A172 (cell line): ENCODE results near the gene NLRC5. TPM values are rescaled to one million over a fixed set of nuclear protein-coding genes. Genes with fewer than 3 reads are reported as not detected.

Experiments
- DNase-seq: peaks from one replicate; pipeline ENCODE4 v3.0.0-alpha.2; 2015; ENCODE audit warnings: low spot score
- total RNA-seq: library from RNA; depleted of rRNA; stranded (reverse); fragments of >200 nt; shearing (Covaris generic); gene quantifications from 2 replicates; pipeline ENCODE4 v1.2.3, GENCODE V29; 2014

NLRC5 gene
- total RNA-seq, 1 experiment from 2014 or later = 20.2 TPM

DNA sequence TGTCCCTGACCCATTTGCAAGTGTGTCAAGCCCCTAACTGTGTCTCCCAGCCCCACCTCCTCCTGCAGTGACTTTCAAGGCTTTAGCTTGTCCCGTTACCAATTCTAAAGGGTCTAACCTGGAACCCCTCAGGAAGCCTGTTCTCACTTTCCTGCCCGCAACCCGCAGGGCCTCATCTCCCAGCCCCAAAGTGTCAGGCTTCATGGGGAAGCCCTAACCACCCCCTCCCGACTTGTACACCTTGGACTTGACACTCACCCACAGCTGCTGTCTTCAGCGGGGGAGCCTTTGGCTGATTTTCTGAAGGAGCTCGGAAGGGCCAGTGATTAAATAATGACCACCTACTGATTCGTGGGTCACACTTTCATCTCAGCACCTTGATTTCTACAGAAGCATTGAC lies 33.1 kb downstream of the NLRC5 start:
- DNase-seq = no peak

DNA sequence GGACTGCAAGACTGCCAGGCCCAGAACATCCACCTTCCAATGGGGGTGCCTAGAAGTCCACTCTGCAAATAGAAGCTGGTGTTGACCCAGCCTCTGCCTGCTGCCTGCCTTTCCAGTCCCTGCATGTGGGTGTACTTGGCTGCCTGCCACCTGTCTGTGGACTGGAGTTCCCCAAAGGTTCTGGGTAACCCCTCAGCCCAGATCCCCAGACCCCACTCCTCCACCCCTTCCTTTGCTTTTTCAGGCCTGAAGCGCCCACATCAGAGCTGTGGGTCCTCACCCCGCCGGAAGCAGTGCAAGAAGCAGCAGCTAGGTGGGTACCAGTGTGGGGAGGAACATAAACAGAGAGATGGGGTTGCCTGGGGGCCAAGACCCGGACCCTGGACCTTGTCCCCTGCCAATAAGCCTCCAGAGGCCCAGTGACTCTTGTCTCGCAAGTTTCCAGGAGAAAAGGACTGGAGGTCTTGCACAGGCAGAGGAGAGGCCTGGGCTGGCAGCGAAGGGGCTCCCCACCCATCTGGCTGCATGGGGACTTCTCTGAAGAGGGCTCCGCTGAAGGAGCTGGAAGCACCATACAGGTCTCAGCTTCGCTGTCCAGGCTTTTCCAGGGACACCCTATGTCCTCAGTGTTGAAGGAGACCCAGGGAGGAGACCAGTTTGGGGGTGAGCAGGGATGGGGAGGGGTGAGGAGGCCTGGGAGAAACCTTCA lies 34.3 kb downstream of the NLRC5 start:
- DNase-seq = no peak

DNA sequence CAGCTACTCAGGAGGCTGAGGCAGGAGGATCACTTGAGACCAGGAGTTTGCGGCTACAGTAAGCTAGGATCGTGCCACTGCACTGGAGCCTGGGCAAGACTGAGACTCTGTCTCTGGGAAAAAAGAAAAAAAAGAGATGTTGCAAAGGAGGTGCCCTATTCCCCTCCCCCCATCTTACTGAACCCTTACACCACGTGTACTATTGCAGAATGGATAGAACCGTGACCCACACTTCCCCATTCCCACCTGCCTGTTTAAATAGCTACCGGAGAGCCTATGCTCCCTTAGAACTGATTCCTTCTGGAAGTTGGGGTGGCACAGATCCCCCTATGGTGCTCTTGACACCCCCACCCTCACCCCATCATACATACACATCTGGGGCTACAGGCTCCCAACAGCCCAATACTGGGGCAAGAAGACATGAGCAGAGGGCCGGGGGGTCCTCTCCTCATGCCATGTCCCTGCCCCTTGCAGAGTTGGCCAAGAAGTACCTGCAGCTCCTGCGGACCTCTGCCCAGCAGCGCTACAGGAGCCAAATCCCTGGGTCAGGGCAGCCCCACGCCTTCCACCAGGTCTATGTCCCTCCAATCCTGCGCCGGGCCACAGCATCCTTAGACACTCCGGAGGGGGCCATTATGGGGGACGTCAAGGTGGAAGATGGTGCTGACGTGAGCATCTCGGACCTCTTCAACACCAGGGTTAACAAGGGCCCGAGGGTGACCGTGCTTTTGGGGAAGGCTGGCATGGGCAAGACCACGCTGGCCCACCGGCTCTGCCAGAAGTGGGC lies 35.7 kb downstream of the NLRC5 start:
- no peak for DNase-seq

DNA sequence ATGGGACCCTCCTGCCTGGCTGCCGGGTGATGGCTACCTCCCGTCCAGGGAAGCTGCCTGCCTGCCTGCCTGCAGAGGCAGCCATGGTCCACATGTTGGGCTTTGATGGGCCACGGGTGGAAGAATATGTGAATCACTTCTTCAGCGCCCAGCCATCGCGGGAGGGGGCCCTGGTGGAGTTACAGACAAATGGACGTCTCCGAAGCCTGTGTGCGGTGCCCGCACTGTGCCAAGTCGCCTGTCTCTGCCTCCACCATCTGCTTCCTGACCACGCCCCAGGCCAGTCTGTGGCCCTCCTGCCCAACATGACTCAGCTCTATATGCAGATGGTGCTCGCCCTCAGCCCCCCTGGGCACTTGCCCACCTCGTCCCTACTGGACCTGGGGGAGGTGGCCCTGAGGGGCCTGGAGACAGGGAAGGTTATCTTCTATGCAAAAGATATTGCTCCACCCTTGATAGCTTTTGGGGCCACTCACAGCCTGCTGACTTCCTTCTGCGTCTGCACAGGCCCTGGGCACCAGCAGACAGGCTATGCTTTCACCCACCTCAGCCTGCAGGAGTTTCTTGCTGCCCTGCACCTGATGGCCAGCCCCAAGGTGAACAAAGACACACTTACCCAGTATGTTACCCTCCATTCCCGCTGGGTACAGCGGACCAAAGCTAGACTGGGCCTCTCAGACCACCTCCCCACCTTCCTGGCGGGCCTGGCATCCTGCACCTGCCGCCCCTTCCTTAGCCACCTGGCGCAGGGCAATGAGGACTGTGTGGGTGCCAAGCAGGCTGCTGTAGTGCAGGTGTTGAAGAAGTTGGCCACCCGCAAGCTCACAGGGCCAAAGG lies 36.8 kb downstream of the NLRC5 start:
- no peak for DNase-seq

DNA sequence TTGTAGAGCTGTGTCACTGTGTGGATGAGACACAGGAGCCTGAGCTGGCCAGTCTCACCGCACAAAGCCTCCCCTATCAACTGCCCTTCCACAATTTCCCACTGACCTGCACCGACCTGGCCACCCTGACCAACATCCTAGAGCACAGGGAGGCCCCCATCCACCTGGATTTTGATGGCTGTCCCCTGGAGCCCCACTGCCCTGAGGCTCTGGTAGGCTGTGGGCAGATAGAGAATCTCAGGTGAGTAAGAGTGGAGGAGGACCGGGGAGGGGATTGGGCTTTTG lies 37.4 kb downstream of the NLRC5 start:
- no peak for DNase-seq

DNA sequence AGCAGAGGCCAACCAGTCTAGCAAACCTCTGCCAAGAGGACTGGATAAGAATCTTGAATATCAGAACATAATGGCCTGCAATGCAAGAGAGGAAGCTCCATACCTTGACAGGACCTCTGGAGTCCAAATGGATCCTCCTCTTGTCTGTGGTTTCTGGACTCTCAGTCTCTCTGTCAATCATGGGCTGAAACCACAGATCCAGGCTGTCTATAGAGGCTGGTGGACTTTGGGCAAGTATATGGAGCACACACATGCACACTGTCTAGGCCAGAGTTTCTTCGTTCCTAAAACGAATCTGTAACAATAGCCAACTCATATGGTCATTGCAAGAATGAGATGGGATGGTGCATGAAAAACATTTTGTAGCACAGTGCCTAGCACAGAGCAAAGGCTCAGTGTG lies 37.7 kb downstream of the NLRC5 start:
- no peak for DNase-seq

DNA sequence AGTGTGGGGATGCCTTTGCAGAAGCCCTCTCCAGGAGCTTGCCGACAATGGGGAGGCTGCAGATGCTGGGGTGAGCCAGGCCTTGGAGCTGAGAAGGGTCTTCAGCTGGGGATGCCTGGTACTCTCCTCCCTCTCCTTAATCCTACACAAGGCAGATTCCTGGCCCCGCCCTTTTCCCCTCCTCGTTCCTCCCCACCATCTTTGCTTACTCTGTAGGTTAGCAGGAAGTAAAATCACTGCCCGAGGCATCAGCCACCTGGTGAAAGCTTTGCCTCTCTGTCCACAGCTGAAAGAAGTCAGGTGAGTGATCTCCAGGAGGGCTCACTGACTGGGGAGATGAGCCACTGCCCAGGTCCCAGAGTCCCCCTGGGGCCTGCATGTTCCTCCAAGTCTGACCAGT lies 38.7 kb downstream of the NLRC5 start:
- no peak for DNase-seq

DNA sequence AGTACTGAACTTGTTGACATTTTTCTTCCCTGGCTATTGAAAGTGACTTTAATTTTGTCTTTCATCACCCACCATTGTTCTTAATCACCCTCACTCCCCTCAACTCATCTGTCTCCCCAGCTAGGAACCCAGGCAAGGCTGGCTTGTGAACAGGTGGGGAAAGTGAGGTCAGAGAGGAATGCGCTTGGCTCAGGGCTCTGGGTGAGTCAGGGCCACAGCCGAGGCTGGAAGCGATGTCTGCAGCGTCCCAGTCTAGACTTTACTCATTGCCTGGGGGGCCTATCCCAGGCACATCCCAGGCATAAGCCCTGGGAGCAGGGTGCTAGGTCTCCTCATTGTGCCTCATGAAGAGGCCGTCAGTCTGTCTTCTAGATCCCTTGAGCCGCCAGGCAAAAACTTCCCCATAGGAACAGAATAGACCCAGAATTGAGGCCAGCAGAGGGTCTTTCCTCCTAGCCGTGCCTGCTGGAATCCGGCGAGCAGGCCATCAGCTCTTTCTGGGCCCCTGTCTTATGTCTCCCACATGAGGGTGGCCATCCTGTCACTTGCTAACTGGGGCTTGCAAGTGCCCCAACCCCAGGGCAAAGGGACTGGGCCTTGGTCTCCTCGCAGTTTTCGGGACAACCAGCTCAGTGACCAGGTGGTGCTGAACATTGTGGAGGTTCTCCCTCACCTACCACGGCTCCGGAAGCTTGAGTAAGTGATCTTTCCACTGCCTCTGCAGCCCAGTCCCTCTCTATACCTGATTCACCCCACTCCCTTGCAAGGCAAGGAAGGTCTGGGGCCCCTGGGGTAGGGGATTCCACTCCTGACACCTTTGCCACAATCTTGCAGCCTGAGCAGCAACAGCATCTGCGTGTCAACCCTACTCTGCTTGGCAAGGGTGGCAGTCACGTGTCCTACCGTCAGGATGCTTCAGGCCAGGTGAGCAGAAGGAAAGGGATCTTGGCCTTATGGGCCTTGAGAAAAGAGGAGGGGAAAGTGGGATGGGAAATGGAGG lies 40.1 kb downstream of the NLRC5 start:
- peak; percentile 29 for DNase-seq

DNA sequence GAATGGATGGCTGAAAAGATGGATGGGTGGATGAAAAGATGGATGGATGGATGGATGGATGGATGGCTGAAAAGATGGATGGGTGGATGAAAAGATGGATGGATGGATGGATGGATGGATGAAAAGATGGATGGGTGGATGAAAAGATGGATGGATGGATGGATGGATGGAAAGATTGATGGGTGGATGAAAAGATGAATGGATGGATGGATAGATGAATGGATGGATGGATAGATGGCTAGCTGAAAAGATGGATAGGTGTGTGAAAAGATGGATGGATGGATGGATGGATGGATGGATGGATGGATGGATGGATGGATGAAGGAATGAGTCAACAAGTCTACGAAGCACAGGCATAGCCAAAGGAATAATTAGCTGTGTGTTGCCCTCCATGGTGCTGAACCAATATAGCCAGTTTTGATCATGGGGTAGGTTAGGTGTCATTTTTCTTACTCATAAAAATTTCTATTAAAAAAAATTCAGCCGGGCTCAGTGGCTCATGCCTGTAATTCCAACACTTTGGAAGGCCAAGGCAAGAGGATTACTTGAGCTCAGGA lies 41.1 kb downstream of the NLRC5 start:
- no peak for DNase-seq

DNA sequence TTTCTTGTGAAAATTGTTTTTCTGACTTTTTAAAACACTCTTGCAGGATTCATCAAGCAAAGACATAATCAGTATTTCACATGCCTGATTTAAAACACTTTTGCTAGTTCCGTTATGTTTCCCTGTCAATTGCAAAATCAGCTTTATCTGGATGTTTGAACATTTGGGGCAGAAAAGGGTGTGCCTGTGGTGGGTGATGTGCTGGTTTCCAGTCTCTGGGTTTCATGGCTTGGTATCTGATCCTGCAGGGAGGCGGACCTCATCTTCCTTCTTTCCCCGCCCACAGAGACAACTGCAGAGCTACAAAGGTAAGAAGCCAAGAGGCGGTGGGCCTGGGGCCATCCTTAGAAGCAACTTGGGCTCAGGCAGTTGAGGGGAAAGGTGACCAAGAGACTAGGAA lies 41.8 kb downstream of the NLRC5 start:
- DNase-seq = no peak

DNA sequence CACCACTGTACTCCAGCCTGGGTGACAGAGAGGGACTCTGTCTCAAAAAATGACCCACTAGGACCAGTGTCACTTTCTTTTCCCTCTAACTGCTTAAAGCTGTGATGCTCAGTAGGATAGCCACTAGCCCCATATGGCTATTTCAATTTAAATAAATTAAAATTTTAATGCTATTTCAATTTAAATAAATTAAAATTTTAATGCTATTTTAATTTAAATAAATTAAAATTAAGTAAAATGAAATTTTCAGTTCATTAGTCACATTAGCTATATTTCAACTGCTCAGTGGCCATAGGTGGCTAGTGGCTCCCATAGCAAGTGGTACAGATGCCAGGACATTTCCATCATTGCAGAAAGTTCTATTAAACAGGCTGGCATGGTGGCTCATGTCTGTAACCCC lies 43.0 kb downstream of the NLRC5 start:
- DNase-seq = no peak

DNA sequence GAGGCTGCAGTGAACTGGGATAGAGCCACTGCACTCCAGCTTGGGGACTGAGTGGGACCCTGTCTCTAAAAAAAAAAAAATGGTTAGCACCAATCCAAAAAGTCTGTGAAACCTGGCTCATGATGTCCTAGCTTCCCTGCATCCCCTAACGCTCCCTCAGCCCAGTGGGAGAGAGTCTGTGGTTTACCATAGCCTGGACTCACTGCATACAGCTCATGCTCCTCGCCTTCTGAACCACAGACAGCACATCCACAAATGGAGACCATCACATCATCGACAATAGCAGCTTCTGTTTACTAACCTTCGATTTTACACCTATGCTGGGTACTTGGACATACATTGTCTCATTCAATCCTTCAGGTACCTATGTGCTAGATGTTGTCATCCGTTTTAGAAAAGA lies 43.6 kb downstream of the NLRC5 start:
- DNase-seq = no peak

DNA sequence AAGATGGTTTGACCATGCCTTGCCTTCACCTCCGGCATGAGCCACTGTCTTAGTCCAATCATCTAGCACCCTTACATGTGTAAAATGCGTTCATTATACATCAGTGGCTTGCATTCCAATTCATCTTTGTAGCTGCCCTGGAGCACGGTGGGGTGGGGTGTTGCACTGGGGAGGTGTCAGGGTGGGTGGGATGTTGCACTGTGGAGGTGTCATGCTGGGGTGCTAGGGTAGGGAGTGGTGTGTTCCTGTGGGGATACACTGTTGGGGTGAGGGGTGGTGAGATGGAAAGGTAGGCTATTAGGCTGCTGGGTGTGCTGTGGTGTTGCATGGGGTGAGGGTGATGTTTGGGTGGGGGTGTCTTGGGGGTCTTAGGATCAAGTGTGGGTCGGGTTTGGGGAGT lies 47.0 kb downstream of the NLRC5 start:
- no peak for DNase-seq

DNA sequence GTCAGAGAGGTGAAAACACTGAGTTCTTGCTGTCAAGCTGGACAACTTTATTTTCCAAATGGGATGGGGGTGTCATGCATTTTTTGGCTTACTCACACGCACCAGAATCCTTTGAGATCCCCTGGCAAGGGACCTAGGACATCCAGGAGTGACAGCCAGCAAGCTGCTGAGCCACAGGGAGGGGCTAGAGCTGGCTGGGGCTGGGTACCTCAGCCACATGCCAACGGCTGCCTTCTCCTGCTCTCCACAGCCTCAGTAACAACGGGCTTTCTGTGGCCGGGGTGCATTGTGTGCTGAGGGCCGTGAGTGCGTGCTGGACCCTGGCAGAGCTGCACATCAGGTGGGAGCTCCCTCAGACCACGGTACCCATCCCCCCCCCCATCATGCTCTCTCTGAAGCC lies 47.6 kb downstream of the NLRC5 start:
- DNase-seq = no peak

DNA sequence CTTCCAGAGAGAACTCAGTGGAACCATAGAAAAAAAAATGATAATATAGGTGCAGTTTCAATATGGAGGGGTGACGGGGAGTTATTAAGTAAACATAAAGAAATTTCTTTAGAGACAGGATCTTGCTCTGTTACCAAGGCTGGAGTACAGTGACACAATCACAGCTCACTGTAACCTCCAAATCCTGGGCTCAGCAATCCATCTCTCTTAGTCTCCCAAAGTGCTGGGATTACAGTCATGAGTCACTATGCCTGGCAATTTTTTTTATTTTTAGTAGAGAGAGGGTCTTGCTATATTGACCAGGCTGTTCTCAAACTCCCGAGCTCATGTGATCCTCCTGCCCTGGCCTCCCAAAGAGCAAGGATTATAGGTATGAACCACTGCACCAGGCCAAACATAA lies 48.8 kb downstream of the NLRC5 start:
- DNase-seq = no peak

DNA sequence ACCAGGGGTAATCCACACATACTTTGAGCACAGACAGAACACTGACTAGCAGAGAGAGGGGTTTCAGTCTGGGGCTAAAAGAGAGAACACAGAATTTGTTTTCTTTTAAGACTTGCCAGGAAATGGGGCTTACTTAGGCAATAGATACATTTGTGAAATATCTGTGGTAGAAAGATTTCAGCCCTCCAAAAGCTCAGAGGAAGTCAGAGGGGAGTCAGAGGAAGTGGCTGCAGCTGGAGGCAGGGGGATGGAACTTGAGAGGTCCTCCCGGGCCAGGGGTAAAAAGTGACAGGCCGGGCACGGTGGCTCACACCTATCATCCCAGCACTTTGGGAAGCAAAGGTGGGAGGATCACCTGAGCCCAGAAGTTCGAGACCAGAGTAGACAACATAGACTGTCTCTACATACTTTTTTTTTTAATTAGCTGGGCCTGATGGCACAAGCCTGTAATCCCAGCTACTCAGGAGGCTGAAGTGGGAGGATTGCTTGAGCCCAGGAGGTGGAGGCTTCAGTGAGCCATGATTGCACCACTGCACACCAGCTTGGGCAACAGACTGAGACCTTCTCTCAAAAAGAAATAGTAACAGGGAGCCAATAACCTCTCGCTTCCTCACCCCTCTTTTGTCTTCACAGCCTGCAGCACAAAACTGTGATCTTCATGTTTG lies 49.9 kb downstream of the NLRC5 start:
- DNase-seq = no peak

DNA sequence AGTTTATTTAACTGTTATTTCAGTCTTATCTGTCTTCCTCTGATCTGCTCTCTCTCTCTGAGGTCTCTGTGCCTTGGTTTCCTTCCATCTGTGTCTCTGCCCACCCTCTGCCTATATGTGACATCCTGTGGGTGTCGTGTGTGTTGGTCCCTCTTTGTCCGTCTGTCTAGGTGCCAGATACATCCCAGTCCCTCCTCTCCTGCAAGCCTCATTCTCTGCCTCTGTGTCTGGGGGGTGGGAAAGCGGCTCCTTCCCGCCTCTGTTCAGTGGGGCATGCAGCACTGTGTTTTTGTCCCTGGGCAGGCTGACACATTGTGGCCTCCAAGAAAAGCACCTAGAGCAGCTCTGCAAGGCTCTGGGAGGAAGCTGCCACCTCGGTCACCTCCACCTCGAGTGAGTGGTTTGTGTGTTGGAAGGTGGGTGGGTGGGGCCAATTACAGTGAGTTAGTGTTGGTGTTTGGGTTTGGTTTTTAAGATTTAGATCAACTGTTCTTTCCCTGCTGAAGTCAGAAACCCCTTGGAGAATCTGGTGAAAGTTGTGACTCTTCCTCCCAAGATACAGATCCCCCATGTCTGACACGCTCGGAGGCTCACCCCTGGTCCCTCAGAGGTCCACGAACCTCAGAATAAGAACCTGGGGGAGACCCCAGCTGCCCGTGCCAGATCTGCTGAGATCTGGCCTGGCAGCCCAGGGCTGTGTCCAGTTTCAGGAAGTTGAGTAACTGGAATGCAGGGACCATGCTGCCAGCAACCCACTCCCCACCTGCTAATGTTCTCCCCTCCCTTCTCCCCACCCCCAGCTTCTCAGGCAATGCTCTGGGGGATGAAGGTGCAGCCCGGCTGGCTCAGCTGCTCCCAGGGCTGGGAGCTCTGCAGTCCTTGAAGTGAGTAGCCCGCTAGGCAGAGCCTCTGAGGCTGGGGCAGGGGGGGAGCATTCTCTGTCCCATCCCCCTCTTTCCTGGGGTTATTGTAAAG lies 52.1 kb downstream of the NLRC5 start:
- DNase-seq = no peak

DNA sequence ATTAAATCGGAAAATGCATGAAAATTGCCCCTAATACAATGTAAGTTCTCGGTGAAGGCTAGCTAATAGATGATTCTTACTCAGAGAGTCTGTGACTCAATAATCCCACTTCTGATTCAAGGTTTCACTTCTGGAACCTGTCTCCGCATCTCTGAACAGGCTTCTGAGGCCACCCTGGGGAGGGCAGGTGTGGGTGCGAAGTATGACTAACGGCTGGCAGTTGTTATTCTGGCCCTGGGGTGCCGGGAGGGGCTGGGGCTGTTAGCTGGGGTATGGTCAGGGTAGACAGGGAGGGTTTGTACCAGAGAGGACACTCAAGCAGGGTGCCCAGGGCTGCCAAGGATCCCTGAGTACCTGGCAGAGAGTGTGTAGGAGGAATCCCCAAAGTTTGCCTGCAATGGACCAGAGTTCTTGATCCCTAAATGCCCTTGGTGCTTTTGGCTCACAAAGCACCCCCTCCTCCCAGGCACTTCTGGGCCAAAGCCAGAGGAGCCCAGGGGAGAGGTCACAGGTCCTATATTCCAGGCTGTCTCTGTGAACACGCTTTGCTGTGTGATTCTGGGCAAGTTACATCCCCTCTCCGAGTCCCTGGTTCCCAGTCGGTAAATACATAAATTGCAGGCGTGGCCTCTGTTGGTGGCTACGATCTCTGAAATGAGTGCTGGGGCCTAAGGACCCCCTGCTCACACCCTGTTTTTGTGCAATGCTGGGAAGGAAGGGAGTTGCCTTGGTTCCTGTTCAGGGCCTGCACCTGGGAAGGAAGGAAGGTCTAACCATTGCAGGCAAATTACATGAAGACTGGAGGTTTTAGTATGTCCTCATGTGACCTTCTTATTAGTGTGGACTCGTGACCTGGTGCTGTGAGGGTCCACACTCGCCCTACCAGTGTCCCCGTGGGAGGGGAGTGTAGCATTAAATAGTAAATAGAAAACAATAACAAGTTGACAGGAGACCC lies 53.1 kb downstream of the NLRC5 start:
- DNase-seq = no peak
